HG03103 (cell line): ENCODE results near the gene MRE11.

ENCODE experiments used
- ATAC-seq: cut with Tn5 transposase; IDR thresholded peaks from one replicate; pipeline ENCODE4 v1.9.1; 2021; ENCODE audit warnings: low read depth; ENCODE audit not compliant: unreplicated experiment

Gene MRE11

DNA sequence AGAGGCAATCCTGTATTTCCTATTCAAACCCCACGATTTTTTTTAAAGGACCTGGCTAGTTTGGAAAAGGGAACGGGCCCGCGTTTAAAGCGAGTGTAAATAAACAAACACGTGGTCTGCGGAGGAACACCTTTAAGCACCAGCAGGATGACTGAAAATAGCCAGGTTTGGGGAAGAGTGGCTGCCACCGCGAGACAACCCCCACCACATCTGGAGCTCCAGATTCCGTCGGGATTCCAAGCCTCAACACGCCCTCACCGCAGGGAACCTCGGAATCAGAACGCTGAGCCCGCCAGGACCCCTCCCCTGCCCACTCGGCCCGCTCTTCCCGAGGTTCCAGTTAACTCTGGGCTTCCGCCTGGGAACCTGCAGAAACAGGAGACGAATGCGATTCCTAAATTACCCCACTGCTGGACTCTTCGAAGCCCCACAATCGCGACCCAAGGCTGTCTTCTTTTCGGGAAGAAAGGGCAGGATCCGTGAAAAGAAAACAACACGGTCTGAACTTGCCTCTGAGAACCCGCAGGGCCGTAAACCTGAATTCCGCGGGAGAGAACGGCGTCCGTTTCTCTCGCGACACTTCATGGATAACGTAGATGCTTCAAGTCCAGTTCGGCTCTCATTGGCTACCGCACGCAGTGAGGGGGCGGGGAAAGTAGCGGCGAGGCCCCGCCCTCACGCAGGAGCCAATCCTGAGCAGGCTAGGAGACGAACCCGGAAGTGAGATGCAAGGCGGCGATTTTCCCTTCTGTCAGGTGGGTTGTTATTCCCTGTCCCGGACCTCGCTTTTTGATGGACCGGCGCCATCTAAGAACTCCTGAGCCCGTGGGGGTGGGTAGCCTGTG lies at the start of gene MRE11, which contains the start of gene ANKRD49:
Gene MRE11 (minus strand): TSS at position 564 of the 845 bp plus-strand sequence. CDS start 1,043 bp downstream, outside the sequence.
Gene ANKRD49 (plus strand): TSS at position 704 of the 845 bp plus-strand sequence. CDS start 2,710 bp downstream, outside the sequence.
- ATAC-seq, result peak; percentile 100

DNA sequence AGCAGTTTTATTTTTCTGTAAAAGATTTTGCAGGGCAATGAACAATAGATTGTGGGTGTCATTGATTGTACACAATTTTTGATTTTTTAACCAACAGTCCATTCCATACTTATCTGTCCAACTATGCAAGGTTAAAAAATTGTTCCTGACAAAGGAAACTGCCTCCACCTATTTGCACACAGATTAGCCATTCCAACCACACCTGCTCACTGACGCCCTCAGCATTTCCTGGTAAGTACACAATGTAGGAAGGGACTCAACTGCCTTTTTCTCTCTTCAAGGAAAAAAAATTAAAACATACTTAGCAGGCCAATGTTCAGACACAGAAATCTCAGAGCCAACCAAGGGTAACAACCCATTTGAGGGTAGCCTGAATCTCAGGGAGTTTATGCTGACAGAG lies 45.8 kb upstream of the MRE11 start:
- no peak for ATAC-seq

- no peak for ATAC-seq
Measured at GRCh38 chr11:94537031-94537600, 43.5 kb upstream of the MRE11 start.

GRCh38 chr11:94536386-94536785 lies 42.7 kb upstream of the MRE11 start:
- ATAC-seq, result no peak

- no peak for ATAC-seq
Measured at GRCh38 chr11:94533696-94534630, 40.3 kb upstream of the MRE11 start.

GRCh38 chr11:94533206-94533605 lies 39.6 kb upstream of the MRE11 start:
- no peak for ATAC-seq

DNA sequence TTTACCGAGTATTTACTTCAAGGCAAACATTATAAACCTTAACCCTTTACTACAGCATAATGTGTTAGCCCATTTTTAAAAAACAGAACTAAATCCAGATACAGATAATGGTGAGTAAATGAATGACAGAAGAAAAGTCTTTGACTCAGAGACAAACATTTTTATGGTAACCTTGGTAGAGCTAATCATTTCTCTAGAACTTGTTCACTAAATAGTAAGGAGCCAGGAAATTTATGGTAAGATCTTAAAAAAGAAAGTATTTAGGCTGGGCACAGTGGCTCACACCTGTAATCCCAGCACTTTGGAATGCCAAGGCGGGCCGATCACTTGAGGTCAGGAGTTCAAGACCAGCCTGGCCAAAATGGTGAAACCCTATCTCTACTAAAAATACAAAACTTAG lies 38.6 kb upstream of the MRE11 start:
- ATAC-seq, result no peak

DNA sequence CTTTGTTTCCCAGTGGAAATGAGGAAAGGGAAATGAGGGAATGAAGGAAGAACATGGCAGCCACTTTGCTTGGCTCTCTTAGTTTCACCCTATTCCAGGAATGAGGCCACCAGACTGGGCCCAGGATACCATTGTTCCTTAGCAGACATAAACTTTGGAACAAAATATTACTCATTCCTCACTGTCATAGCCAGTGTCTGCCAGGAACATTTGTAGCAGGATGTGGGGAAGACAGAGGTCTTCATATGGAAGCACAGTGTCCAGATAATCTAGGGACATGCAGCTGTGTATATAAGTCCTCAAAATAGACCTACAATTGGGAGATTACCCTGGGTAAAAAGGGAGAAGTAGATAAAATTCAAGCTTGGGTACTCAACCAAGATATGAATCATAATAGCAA lies 34.9 kb upstream of the MRE11 start:
- ATAC-seq, result no peak

DNA sequence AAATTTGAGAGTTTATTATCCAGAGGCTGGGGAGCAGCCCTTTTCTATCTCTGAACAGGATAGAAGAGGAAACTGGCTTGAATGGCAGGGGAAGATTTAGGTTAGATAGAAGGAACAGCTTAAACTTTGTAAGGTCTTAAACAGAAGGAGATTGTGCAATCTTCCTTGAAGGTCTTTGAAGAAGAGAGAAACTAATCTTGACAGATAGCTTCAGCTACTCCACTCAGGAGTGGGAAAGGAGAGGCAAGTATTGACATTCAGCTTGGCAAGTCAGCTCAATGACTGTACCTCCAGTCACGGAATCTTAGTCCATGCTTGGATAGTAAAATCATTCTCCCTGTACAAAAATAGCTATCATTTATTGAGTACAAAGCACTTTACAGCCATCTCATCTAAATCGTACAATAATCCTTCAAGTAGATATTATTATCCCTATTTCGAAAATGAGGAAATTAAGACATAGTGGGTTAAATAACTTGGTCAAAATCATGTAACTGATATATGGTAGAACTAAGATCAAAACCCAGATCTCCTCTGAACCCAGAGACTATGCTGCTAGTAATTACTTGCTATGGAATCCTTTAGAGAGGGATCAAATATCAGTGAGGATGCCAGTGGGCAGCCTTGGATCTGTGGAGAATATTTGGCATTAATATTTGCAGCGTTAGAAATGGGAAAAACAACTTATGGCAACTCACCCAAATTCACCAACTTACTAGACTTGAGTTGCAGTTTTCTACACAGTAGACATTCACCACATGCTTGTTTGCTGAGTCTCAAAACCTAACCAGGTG lies 33.2 kb upstream of the MRE11 start:
- no peak for ATAC-seq

GRCh38 chr11:94525546-94526324 lies 32.1 kb upstream of the MRE11 start:
- ATAC-seq, result no peak

DNA sequence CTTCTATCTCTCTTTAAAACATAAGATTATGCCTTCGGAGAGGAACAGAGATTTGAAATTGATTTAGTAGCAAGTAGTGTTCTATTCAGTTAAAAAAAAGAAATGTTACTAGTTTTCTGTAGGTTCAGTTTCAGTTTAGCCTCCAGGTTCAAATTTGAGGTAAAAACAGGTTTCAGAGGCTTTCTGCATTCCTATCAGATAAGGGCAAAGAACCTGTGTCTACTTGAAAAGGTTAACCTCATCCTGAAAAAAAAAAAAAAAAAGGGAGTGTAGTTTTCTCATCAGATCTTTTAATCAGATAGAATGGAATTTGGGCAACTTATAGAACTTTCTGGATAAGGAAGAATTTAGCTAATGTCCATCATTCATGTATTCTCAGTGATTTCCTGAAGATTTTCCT lies 30.7 kb upstream of the MRE11 start:
- no peak for ATAC-seq

GRCh38 chr11:94521684-94522083 lies 28.0 kb upstream of the MRE11 start:
- ATAC-seq, result no peak

DNA sequence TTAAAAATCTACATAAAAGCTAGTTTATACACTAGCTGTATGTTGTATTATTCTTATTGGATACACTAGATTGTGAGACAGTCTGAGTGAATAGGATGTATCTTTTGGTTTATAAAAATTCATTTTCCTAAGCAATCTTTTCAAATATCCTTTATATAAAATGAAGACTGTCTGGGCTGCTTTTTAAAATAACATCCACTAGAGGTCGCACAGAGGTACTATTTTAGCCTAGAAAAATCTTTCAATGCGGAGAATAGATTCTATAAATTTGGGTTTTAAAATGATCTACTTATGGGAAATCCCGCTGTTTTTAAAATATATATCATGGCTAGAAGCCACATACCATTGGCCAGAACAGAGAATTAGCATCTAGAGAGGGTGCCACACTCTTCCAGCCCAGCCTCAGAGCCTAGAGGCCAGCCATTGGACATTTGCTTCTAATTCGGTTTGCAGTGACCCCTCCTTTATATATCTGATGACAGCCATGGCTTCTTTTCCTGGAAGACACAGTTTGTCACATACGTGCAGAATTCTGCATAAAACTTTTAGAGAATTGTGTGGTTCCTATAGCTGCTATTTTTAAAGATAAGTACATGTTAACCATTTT lies 25.9 kb upstream of the MRE11 start:
- no peak for ATAC-seq

DNA sequence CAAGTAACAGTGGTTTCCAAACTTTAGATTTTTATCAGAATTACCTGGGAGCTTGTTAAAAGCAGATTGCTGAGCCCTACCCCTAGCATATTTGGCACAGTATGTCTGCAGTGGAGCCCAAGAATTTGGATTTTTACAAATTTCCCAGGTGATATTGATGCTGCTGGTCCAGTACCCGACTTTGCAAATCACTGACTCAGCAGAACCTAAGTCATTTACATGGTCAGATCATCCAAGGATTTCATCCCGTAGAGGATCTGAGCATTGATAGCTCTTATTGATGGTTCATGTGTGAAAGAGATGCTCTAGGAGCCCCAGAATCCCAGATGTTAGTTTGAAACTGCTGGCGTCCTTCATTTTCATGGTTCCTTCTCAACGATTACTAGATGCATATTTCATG lies 24.7 kb upstream of the MRE11 start:
- no peak for ATAC-seq

DNA sequence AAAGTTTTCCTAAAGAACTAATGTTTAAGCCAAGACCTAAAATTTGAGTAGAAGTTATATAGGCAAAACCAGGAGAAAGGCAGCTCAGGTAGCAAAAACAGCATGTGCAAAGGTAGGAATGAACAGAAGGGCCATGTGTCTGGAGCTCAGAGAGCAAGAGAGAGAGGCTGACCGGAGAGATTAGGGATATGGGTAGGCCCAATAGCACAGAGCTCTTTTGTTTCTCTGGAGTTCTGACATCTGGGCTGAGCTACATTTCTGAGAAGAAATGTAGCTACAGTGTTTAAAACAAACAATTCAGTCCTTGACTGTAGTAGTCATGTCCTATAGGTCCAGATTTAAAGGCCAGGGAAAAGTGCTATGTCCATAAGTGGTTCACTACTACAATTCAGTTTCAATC lies 23.1 kb upstream of the MRE11 start:
- ATAC-seq, result no peak

- ATAC-seq, result no peak
Measured at GRCh38 chr11:94515398-94515797, 21.8 kb upstream of the MRE11 start.

DNA sequence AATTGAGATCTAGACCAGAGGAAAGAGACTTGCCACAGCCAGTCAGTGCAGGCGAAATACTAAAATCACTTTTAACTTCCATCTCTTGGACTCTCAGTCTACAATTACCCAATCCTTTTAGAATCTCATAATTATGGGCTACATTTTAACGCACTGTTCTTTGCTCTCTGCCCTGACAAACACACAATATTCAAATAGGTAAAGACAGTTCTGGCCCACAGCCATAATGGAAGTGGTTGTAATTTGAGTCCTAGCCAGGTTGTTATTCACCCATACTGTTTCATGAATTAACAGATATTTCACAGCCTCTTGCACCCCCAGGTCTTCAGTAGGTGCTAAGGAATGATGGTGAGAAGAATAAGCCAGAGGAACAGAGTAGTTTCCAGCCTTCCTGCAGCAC lies 19.4 kb upstream of the MRE11 start:
- ATAC-seq, result no peak

DNA sequence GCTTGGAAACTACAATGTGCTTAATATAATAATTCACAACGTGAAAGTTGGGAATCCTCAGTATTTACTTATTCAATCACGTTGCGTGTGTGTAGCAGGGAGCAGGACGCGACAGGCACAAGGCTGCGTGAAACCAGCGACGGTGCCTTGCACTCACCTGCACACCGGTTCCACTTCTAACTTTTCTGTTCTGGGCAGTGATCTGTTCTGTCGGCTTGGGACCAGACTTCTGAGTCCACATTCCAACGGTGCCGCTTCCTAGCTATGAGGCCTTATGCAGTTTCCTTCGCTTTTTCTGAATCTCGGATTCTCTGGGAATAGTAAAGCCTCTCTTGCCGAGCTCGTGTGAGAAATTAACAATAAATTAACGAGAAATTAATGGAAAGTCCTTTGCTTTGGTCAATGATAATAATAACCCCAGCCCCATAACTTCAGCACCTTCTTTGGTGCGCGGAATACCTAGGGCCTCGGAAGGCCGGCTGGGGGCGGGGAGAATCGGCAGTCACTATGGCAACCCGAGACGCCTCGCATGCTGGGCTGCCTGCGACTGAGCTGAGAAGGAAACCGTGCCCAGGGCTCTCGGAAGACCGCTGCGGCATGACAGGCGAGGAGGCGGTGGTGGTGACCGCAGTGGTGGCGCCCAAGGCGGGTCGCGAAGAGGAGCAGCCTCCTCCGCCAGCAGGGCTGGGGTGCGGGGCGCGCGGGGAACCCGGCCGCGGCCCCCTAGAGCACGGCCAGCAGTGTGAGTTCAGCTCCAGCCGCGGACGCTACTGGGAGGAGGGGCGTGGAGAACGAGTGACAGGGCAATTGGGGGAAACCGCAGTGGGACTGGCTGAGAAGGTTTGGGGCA lies 18.5 kb upstream of the MRE11 start, which contains the start of gene C11orf97:
Gene C11orf97 (plus strand): TSS at position 530 of the 850 bp plus-strand sequence. CDS start 68 bp downstream, at position 598.
- peak; percentile 87 for ATAC-seq
